ENCODE results near the gene HS3ST3A1.

The HS3ST3A1 gene

DNA sequence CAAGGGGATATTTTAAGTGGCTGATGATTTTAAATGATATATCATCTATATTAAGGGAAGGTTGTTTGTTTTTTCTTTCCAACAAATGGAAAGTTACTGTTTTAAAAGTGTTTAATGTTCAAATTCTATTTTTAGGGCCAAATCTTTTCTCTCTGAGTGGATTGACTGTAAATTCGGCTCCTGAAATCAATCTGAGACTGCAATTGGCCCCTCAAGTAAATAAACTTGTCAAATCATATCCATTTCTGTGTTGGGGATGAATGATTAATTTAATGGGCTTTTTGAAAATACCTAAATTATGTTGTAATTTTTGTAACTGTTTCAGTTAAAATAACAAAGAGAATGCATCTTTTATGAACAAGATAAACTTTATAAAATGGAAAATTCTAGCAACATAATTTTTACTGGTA, 2.6 kb downstream of the HS3ST3A1 start:
- TF ChIP-seq, protein P1, sequence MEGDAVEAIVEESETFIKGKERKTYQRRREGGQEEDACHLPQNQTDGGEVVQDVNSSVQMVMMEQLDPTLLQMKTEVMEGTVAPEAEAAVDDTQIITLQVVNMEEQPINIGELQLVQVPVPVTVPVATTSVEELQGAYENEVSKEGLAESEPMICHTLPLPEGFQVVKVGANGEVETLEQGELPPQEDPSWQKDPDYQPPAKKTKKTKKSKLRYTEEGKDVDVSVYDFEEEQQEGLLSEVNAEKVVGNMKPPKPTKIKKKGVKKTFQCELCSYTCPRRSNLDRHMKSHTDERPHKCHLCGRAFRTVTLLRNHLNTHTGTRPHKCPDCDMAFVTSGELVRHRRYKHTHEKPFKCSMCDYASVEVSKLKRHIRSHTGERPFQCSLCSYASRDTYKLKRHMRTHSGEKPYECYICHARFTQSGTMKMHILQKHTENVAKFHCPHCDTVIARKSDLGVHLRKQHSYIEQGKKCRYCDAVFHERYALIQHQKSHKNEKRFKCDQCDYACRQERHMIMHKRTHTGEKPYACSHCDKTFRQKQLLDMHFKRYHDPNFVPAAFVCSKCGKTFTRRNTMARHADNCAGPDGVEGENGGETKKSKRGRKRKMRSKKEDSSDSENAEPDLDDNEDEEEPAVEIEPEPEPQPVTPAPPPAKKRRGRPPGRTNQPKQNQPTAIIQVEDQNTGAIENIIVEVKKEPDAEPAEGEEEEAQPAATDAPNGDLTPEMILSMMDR (conservative IDR thresholded peaks at IDR 0.05; ENCODE audit: low read depth, low read length): no peak
- no peak for DNase-seq (ENCODE audit: low read depth)
- H3K4me3 ChIP-seq (ENCODE audit: low read length): peak overlapping the region; percentile 85

- peak overlapping the region; percentile 85 for H3K4me3 ChIP-seq (ENCODE audit: low read length)
- TF ChIP-seq, protein P1 (conservative IDR thresholded peaks at IDR 0.05; ENCODE audit: low read depth, low read length): no peak
- no peak for DNase-seq (ENCODE audit: low read depth)
These were observed 3.2 kb downstream of the HS3ST3A1 start for GRCh38 chr17:13598353-13599167.

- TF ChIP-seq, protein P1 (conservative IDR thresholded peaks at IDR 0.05; ENCODE audit: low read depth, low read length): peak; percentile 76
- H3K4me3 ChIP-seq (ENCODE audit: low read length): peak overlapping the region; percentile 85
- DNase-seq (ENCODE audit: low read depth): no peak
These were observed 3.9 kb downstream of the HS3ST3A1 start for GRCh38 chr17:13597723-13598347.

- no peak overlapping the region for H3K4me3 ChIP-seq (ENCODE audit: low read length)
- no peak for DNase-seq (ENCODE audit: low read depth)
- TF ChIP-seq, protein P1 (conservative IDR thresholded peaks at IDR 0.05; ENCODE audit: low read depth, low read length): no peak
These were observed 5.3 kb downstream of the HS3ST3A1 start for GRCh38 chr17:13596241-13596923.

GRCh38 chr17:13595599-13595899, 6.2 kb downstream of the HS3ST3A1 start:
- DNase-seq (ENCODE audit: low read depth): no peak
- TF ChIP-seq, protein P1 (conservative IDR thresholded peaks at IDR 0.05; ENCODE audit: low read depth, low read length): no peak
- H3K4me3 ChIP-seq (ENCODE audit: low read length): no peak overlapping the region

DNA sequence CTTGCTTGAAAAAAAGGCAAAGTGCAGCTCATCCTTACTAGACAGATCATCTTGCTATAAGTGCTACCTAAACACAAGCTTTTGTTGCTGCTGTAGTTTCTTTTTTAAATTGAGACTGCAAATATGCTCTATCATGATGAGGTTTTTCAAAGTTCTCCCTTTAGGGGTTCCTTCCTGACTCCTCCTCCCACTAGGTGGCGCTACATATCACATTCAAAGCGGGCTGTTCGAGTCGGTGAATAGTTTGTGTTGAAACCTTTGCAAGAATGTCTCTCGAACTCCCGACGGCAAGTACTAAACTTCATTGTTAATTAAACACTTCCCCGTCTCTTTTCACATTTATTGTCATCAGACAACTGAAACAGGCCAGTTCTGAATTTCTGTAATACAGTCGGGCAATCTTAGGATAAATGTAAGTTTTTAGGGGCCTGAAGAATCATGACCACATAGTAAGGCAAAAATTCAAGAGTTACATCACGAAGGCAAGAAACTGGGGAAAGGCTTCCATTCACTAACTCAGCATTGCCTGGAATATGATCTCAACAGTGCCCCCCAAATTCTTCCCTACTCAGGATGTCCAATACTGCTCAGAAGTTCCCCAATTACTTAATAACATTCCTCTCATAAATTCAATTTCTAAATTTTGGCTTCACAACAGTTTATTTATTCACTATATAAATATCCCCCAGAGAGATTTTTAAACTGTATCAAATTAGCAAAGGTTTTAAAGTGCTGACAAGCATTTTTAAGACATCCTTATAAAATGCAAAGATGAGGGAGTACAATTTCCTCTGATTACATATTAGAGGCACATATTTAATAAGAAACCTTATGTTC, 6.7 kb downstream of the HS3ST3A1 start:
- peak; percentile 59 for DNase-seq (ENCODE audit: low read depth)
- H3K4me3 ChIP-seq (ENCODE audit: low read length): no peak overlapping the region
- TF ChIP-seq, protein P1 (conservative IDR thresholded peaks at IDR 0.05; ENCODE audit: low read depth, low read length): peak; percentile 91

Measured in retinal pigment epithelial cell (primary cell).